Measurements from ENCODE around the gene KCNK6. TPM values are rescaled to one million over a fixed set of nuclear protein-coding genes. Genes with fewer than 3 reads are reported as not detected.

Gene KCNK6
- total RNA-seq, 3 donors from 2014 or later, result 3.5 to 5.1 (median 3.6) TPM

DNA sequence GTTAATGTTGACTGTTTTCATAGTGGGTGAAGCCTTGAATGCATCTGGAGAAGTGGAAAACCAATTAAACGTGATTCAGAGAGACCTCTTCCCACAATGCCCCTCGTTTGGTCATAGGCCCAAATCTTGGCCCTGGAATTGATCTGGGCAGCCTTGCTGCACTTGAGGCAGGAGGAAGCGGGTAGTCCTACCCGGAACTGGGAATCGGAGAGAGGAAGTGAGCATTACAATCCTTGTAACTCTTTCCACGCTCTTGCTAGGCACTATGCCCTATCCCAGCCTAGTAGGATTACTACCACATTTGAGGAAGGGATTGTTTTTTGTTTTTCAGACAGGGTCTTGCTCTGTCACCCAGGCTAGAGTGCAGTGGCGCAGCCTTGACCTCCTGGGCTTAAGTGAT is 3.6 kb downstream of the KCNK6 start:
- intact Hi-C loops (cut with DNase I; ENCODE audit: low total_unique reads), result no loop called here
- DNase-seq (ENCODE audit: low spot score in 2 of 2), result no peak
- no peak for TF ChIP-seq POLR2A (IDR thresholded peaks at IDR 0.05)
- no peak for TF ChIP-seq POLR2AphosphoS5 (IDR thresholded peaks at IDR 0.05)
- no peak for TF ChIP-seq CTCF (IDR thresholded peaks at IDR 0.05)
- no peaks in the 10 kb centered on the region for H3K9me3 ChIP-seq
- no peaks in the 10 kb centered on the region for H3K36me3 ChIP-seq
- H3K4me3 ChIP-seq, result no peak overlapping the region
- H3K4me1 ChIP-seq, result no peaks in the 10 kb centered on the region
- no peak overlapping the region for H3K27ac ChIP-seq
- no peaks in the 10 kb centered on the region for H3K27me3 ChIP-seq

DNA sequence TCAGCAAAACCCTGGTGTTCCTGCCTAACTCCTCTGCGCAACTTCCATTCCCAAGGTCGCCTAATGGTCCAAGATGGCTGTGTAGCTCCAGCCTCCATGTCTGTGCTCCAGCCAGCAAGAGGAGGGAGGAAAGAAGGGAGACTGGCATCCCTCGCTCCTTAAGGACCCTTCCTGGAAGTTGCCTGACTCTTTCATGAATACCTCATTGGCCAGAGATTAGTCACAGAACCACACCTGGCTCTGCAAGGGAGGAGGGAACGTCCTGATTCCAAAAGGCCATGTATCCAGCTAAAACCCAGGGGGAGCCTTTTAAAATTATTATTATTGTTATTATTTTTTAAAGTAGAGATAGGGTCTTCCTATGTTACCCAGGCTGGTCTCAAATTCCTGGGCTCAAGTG is 4.8 kb downstream of the KCNK6 start:
- H3K27me3 ChIP-seq, result no peaks in the 10 kb centered on the region
- TF ChIP-seq CTCF (IDR thresholded peaks at IDR 0.05) (no peak), POLR2A (IDR thresholded peaks at IDR 0.05) (no peak), POLR2AphosphoS5 (IDR thresholded peaks at IDR 0.05) (no peak)
- DNase-seq (ENCODE audit: low spot score in 2 of 2), result no peak
- intact Hi-C loops (cut with DNase I; ENCODE audit: low total_unique reads), result no loop called here
- no peak overlapping the region for H3K4me3 ChIP-seq
- H3K36me3 ChIP-seq, result no peaks in the 10 kb centered on the region
- H3K9me3 ChIP-seq, result no peaks in the 10 kb centered on the region
- H3K4me1 ChIP-seq, result no peaks in the 10 kb centered on the region
- H3K27ac ChIP-seq, result no peak overlapping the region

DNA sequence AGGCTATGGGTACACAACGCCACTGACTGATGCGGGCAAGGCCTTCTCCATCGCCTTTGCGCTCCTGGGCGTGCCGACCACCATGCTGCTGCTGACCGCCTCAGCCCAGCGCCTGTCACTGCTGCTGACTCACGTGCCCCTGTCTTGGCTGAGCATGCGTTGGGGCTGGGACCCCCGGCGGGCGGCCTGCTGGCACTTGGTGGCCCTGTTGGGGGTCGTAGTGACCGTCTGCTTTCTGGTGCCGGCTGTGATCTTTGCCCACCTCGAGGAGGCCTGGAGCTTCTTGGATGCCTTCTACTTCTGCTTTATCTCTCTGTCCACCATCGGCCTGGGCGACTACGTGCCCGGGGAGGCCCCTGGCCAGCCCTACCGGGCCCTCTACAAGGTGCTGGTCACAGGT is 6.9 kb downstream of the KCNK6 start:
- H3K4me1 ChIP-seq, result no peaks in the 10 kb centered on the region
- intact Hi-C loops (cut with DNase I; ENCODE audit: low total_unique reads), result no loop called here
- DNase-seq (ENCODE audit: low spot score in 2 of 2), result no peak
- no peak overlapping the region for H3K27ac ChIP-seq
- no peaks in the 10 kb centered on the region for H3K9me3 ChIP-seq
- H3K36me3 ChIP-seq, result no peaks in the 10 kb centered on the region
- H3K4me3 ChIP-seq, result no peak overlapping the region
- H3K27me3 ChIP-seq, result no peaks in the 10 kb centered on the region
- TF ChIP-seq POLR2A (IDR thresholded peaks at IDR 0.05) (no peak), CTCF (IDR thresholded peaks at IDR 0.05) (no peak), POLR2AphosphoS5 (IDR thresholded peaks at IDR 0.05) (no peak)

DNA sequence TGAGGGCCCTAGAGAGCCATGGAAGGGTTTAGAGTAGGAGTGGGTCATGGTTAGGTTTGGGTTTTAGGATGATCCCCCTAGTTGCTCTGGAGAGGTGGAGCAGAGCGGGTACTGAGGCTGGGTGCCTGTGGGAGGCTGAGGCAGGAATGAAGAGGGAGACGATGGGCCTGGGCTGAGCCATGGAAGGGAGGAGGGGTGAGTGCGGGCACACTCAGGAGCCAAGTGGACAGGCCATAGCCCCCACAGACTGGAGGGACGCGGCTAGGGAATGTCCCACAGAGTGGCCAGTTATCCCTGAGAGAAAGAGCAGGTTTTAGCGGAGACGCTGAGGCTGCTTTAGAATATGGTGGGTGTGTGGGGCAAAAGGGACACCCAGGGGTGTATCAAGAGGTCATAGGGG is 10.0 kb downstream of the KCNK6 start:
- Histone ChIP-seq H3K27me3 (no peaks in the 10 kb centered on the region), H3K4me1 (no peaks in the 10 kb centered on the region), H3K4me3 (no peak overlapping the region), H3K9me3 (no peaks in the 10 kb centered on the region), H3K27ac (no peak overlapping the region), H3K36me3 (no peaks in the 10 kb centered on the region)
- no peak for DNase-seq (ENCODE audit: low spot score in 2 of 2)
- intact Hi-C loops (cut with DNase I; ENCODE audit: low total_unique reads), result loop anchor here (10.0 kb wide), 1 partner anchor 85 kb away; no protein-coding TSS in a partner anchor
- no peak for TF ChIP-seq POLR2A (IDR thresholded peaks at IDR 0.05)
- TF ChIP-seq CTCF (IDR thresholded peaks at IDR 0.05), result no peak
- no peak for TF ChIP-seq POLR2AphosphoS5 (IDR thresholded peaks at IDR 0.05)

DNA sequence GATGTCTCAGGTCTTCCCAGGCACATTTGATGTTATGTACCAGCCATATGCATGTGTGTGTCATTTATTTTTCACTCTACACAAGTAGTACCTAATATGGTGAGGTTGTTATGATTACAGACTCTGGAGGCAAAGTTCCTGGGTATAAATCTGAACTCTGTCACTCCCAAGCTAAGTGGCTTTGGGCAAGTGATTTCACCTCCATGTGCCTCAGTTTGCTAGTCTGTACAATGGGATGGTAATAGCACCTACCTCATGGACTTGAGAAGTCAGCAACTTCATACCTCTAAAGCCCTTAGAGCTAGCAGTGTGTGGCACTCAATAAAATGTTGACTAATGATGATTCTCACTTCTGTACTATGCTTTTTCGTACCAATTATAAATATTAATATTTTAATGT is 12.1 kb downstream of the KCNK6 start:
- intact Hi-C loops (cut with DNase I; ENCODE audit: low total_unique reads), result loop anchor here (10.0 kb wide), 1 partner anchor 87 kb away; no protein-coding TSS in a partner anchor
- Histone ChIP-seq H3K9me3 (no peaks in the 10 kb centered on the region), H3K27me3 (no peaks in the 10 kb centered on the region), H3K4me3 (no peak overlapping the region), H3K4me1 (no peaks in the 10 kb centered on the region), H3K27ac (no peak overlapping the region), H3K36me3 (no peaks in the 10 kb centered on the region)
- DNase-seq (ENCODE audit: low spot score in 2 of 2), result no peak
- TF ChIP-seq POLR2AphosphoS5 (IDR thresholded peaks at IDR 0.05) (no peak), CTCF (IDR thresholded peaks at IDR 0.05) (no peak), POLR2A (IDR thresholded peaks at IDR 0.05) (no peak)

All from breast epithelium (tissue), 4 donors.